Esophagus squamous epithelium (tissue), 4 donors: ENCODE measurements around the gene GMFB.

Experiments
- CTCF ChIP-seq, 6 experiments: fragments of 450-650 bp in 4 of 6; fragments of 200-600 bp in 2 of 6; sonication (generic) in 2 of 6; IDR thresholded peaks; one replicate each; pipeline ENCODE4 v1.5.1; 2016 to 2019; ENCODE audit warnings: antibody characterized with exemption in 6 of 6, mild to moderate bottlenecking in 4 of 6, moderate library complexity in 4 of 6
- POLR2A ChIP-seq, 4 donors: fragments of 450-650 bp; IDR thresholded peaks; one replicate each; pipeline ENCODE4 v1.6.1; 2017; ENCODE audit warnings: antibody characterized with exemption in 4 of 4, mild to moderate bottlenecking in 4 of 4, moderate library complexity in 3 of 4

DNA sequence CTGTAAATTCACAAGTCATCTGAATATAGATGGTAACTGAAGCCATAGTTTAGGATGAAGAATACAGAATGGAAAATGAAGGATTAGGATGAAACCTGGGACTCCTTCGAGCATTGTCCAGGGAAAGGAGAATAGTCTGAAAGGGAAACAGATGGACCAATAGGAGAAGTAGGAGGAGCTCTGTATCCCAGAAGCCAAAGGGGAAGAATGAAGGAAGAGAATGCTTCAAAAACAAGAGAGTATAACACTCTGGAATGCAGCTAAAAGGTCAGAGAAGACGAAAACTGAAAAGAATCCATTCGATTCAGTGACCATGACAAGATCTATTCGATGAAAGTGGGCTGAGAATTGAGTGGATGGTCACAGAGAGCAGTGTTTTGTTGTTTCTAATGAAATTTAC is 1.0 kb downstream of the GMFB start:
- TF ChIP-seq POLR2A (IDR thresholded peaks at IDR 0.05) (peak in 1 of 4 donors; percentile 13), CTCF (IDR thresholded peaks at IDR 0.05) (no peak)
